ENCODE data around the gene FADD.

The FADD gene

GRCh38 chr11:70230151-70230839, 27.2 kb downstream of the FADD start:
- no peak overlapping the region for H3K4me3 ChIP-seq (ENCODE audit: insufficient read depth, low read length, poor library complexity, severe bottlenecking)
- no peaks in the 10 kb centered on the region for H3K9me3 ChIP-seq (ENCODE audit: insufficient read depth, low read length)
- no peaks in the 10 kb centered on the region for H3K36me3 ChIP-seq (ENCODE audit: low read length)
- H4K20me1 ChIP-seq (ENCODE audit: low read depth, low read length) = no peaks in the 10 kb centered on the region
- no peak overlapping the region for H3K4me2 ChIP-seq (ENCODE audit: low read depth, low read length, poor library complexity, severe bottlenecking)
- H3K9ac ChIP-seq (ENCODE audit: low read length) = no peak overlapping the region
- no peaks in the 10 kb centered on the region for H3K27me3 ChIP-seq (ENCODE audit: low read length)
- no peaks in the 10 kb centered on the region for H3K9me2 ChIP-seq (replicated peaks; ENCODE audit: insufficient read depth, low read length)
- H2AFZ ChIP-seq (ENCODE audit: low read depth, low read length, severe bottlenecking) = no peak overlapping the region
- TF ChIP-seq EZH2phosphoT487 (conservative IDR thresholded peaks at IDR 0.05; ENCODE audit: low read length) = no peak
- H3F3A ChIP-seq (ENCODE audit: insufficient read depth) = no peaks in the 10 kb centered on the region
- H3K27ac ChIP-seq (ENCODE audit: low read depth, low read length) = no peak overlapping the region
- no peaks in the 10 kb centered on the region for H3K79me2 ChIP-seq (ENCODE audit: insufficient read depth, low read length)

DNA sequence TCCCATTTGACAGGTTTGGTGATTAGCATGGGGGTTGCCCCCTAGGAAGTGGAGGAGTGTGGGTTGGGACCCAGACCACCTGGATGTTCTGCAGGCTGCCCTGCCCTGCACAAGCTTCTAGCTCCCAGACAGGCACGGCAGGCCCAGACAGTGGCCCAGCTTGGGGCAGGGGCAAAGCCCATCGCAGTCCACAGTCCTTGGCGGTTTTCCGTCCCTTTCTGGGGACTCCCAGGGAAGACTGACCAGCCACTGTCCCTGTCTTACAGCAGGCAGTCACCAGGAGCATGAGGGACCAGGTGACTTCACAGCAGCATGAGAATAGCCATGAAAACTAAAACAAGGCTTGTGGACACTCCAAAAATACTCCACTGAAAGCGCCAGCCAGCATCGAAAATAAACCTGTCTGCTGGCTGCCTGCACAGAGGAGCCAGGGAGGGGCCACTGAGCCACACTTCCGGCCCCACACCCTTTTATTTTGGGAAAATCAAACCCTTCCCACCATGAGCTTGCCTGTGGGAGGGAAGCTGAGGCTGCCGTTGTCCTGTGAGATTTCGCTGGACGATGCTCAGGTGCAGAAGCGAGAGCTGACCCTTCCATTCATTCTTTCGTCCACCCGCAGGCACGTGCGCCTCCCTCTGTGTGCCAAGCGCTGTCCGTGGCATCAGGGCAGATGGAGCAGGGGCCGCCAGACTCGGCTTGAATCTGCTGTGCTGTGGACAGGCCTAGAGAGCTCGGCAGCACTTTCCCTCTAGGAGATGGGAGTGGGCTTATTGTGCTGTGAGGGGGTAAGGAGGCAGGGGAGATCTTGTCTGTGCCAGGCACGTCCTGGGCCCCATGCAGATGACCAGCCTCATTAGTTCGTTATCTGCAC, 28.0 kb downstream of the FADD start:
- Histone ChIP-seq H3K9ac (ENCODE audit: low read length) (no peak overlapping the region), H3K27ac (ENCODE audit: low read depth, low read length) (no peak overlapping the region), H3K36me3 (ENCODE audit: low read length) (no peaks in the 10 kb centered on the region), H3K9me3 (ENCODE audit: insufficient read depth, low read length) (no peaks in the 10 kb centered on the region), H3K4me2 (ENCODE audit: low read depth, low read length, poor library complexity, severe bottlenecking) (no peak overlapping the region), H2AFZ (ENCODE audit: low read depth, low read length, severe bottlenecking) (no peak overlapping the region), H3K4me3 (ENCODE audit: insufficient read depth, low read length, poor library complexity, severe bottlenecking) (no peak overlapping the region), H4K20me1 (ENCODE audit: low read depth, low read length) (no peaks in the 10 kb centered on the region), H3F3A (ENCODE audit: insufficient read depth) (no peaks in the 10 kb centered on the region), H3K9me2 (replicated peaks; ENCODE audit: insufficient read depth, low read length) (no peaks in the 10 kb centered on the region), H3K27me3 (ENCODE audit: low read length) (no peaks in the 10 kb centered on the region), H3K79me2 (ENCODE audit: insufficient read depth, low read length) (no peaks in the 10 kb centered on the region)
- TF ChIP-seq CTCF (IDR thresholded peaks at IDR 0.05; ENCODE audit: insufficient read depth, low read length, poor library complexity, severe bottlenecking) (no peak), EZH2phosphoT487 (conservative IDR thresholded peaks at IDR 0.05; ENCODE audit: low read length) (no peak)

DNA sequence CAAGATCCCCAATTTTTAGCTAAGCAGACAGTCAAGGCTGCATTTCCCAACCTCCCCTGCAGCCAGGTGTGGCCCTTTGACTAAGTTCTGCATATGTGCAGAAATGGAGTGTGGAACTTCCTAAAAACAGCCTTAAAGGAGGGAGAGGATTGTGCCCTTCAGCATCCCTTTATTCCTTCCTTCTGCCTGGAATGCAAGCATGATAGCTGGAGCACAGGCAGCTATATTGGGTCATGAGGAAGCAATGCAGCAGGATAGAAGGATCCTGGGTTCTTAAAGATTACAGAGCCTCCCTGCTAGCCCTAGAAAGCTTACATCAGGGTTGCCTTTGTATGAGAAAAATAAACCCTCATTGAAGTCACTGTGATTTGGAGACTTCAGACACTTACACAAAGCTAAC, 29.9 kb downstream of the FADD start:
- H3K9ac ChIP-seq (ENCODE audit: low read length) = no peak overlapping the region
- no peak overlapping the region for H3K4me3 ChIP-seq (ENCODE audit: insufficient read depth, low read length, poor library complexity, severe bottlenecking)
- no peaks in the 10 kb centered on the region for H3K9me3 ChIP-seq (ENCODE audit: insufficient read depth, low read length)
- H3K27me3 ChIP-seq (ENCODE audit: low read length) = no peaks in the 10 kb centered on the region
- no peaks in the 10 kb centered on the region for H3K36me3 ChIP-seq (ENCODE audit: low read length)
- TF ChIP-seq CTCF (IDR thresholded peaks at IDR 0.05; ENCODE audit: insufficient read depth, low read length, poor library complexity, severe bottlenecking) = no peak
- TF ChIP-seq EZH2phosphoT487 (conservative IDR thresholded peaks at IDR 0.05; ENCODE audit: low read length) = no peak
- H3K4me2 ChIP-seq (ENCODE audit: low read depth, low read length, poor library complexity, severe bottlenecking) = no peak overlapping the region
- no peaks in the 10 kb centered on the region for H3K79me2 ChIP-seq (ENCODE audit: insufficient read depth, low read length)
- no peaks in the 10 kb centered on the region for H3F3A ChIP-seq (ENCODE audit: insufficient read depth)
- no peak overlapping the region for H2AFZ ChIP-seq (ENCODE audit: low read depth, low read length, severe bottlenecking)
- no peaks in the 10 kb centered on the region for H4K20me1 ChIP-seq (ENCODE audit: low read depth, low read length)
- no peaks in the 10 kb centered on the region for H3K9me2 ChIP-seq (replicated peaks; ENCODE audit: insufficient read depth, low read length)
- no peak overlapping the region for H3K27ac ChIP-seq (ENCODE audit: low read depth, low read length)

DNA sequence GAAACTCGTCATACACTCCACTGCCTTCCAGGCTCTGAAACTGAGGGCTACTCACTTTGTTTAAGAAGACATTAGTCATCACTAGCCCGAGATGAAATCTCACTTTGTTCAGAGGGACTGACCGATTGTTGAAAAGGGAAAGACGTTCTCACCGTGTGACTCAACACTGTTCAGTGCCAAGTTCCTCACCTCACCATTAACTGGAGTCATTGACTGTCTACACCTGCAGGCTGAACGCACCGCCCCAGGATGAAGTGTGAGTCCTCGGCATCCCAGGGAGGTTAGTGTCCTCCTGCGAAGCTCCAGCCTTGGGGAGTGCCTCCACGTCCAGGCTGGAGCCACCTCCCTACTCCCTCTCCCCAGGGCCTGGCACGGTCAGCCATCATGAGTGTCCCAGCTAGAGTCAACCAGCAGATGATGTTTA, 30.4 kb downstream of the FADD start:
- TF ChIP-seq CTCF (IDR thresholded peaks at IDR 0.05; ENCODE audit: insufficient read depth, low read length, poor library complexity, severe bottlenecking) = no peak
- no peak for TF ChIP-seq EZH2phosphoT487 (conservative IDR thresholded peaks at IDR 0.05; ENCODE audit: low read length)
- H2AFZ ChIP-seq (ENCODE audit: low read depth, low read length, severe bottlenecking) = no peak overlapping the region
- no peaks in the 10 kb centered on the region for H3K27me3 ChIP-seq (ENCODE audit: low read length)
- no peaks in the 10 kb centered on the region for H3F3A ChIP-seq (ENCODE audit: insufficient read depth)
- H3K9me2 ChIP-seq (replicated peaks; ENCODE audit: insufficient read depth, low read length) = no peaks in the 10 kb centered on the region
- no peak overlapping the region for H3K4me2 ChIP-seq (ENCODE audit: low read depth, low read length, poor library complexity, severe bottlenecking)
- H3K79me2 ChIP-seq (ENCODE audit: insufficient read depth, low read length) = no peaks in the 10 kb centered on the region
- H3K4me3 ChIP-seq (ENCODE audit: insufficient read depth, low read length, poor library complexity, severe bottlenecking) = no peak overlapping the region
- no peak overlapping the region for H3K9ac ChIP-seq (ENCODE audit: low read length)
- no peak overlapping the region for H3K27ac ChIP-seq (ENCODE audit: low read depth, low read length)
- H3K9me3 ChIP-seq (ENCODE audit: insufficient read depth, low read length) = no peaks in the 10 kb centered on the region
- no peaks in the 10 kb centered on the region for H3K36me3 ChIP-seq (ENCODE audit: low read length)
- no peaks in the 10 kb centered on the region for H4K20me1 ChIP-seq (ENCODE audit: low read depth, low read length)
